HepG2 (cell line): ENCODE results near the gene MSI2. TPM values are rescaled to one million over a fixed set of nuclear protein-coding genes. Genes with fewer than 3 reads are reported as not detected.

Source experiments
- ATAC-seq: fragments of 200-7000 bp; cut with Tn5 transposase; 3 replicates; pipeline ENCODE4 v1.9.1; 2020; ENCODE audit warnings: mild to moderate bottlenecking, moderate library complexity
- BruUV-seq: library from RNA; stranded (reverse); fragments of 400-500 nt; replicated peaks from 2 replicates; lab custom pipeline; 2021; lab: Mats Ljungman, UMichigan
- CTCF ChIA-PET: fragments of 300-600 bp; formaldehyde crosslinking; extraction: SDS; loops from one replicate; lab custom pipeline; 2021; ENCODE audit warnings: low total read pairs, inconsistent platforms, low intra/inter-chr PET ratio; lab: Yijun Ruan, JAX
- POLR2A ChIA-PET: fragments of 350-600 bp; sonication (Branson Sonifier 250); formaldehyde crosslinking; loops from one replicate; lab custom pipeline; 2020; ENCODE audit warnings: antibody characterized with exemption, inconsistent platforms; lab: Yijun Ruan, JAX
- DNase-seq: peaks from one replicate; pipeline ENCODE4 v3.0.0-alpha.2; 2015; ENCODE audit warnings: low spot score
- FAIRE-seq: peaks from 3 replicates; lab custom pipeline; 2011; peaks lifted over from hg19 to GRCh38; lab: Jason Lieb, UNC
- H2AFZ ChIP-seq: one replicate; pipeline ENCODE4 v1.6.1; 2011; ENCODE audit warnings: low read length, inconsistent platforms
- H3K27ac ChIP-seq: fragments of 300-600 bp; 3 replicates; pipeline ENCODE4 v1.8.0; 2011; ENCODE audit warnings: mixed run types, mild to moderate bottlenecking, mixed read lengths, low read length, inconsistent platforms; ENCODE audit not compliant: insufficient read depth; ENCODE audit errors: extremely low read length
- H3K27me3 ChIP-seq, 2 experiments: fragments of 200-600 bp in 1 of 2; 2 replicates in 1 of 2; 3 replicates in 1 of 2; pipeline versions ENCODE4 v1.6.0 to v1.8.0; 2011; ENCODE audit warnings: low read length in 2 of 2, mild to moderate bottlenecking in 2 of 2, moderate library complexity in 2 of 2, inconsistent platforms in 1 of 2; ENCODE audit not compliant: insufficient read depth in 2 of 2, control insufficient read depth in 1 of 2
- H3K36me3 ChIP-seq, 2 experiments: fragments of 200-600 bp in 1 of 2; replicated peaks in 1 of 2; 2 replicates in 1 of 2; 3 replicates in 1 of 2; pipeline versions ENCODE4 v1.5.1 to v1.8.0; 2011; ENCODE audit warnings: low read length in 2 of 2, inconsistent platforms in 1 of 2; ENCODE audit not compliant: insufficient read depth in 2 of 2, control insufficient read depth in 1 of 2
- H3K4me1 ChIP-seq: 2 replicates; pipeline ENCODE4 v1.5.1; 2012; ENCODE audit warnings: low read length, inconsistent platforms; ENCODE audit not compliant: insufficient read depth
- H3K4me2 ChIP-seq: 2 replicates; pipeline ENCODE4 v1.6.0; 2011; ENCODE audit warnings: low read depth, low read length, inconsistent platforms
- H3K4me3 ChIP-seq, 3 experiments: fragments of 200-600 bp in 1 of 3; sonication (generic), shearing (Covaris generic) in 1 of 3; replicated peaks in 1 of 3; 2 replicates each; pipeline ENCODE4 v1.5.1; 2011 to 2016; ENCODE audit warnings: low read length in 3 of 3, inconsistent platforms in 2 of 3, low read depth in 2 of 3, mild to moderate bottlenecking in 2 of 3, control low read depth in 1 of 3, mixed read lengths in 1 of 3; ENCODE audit not compliant: insufficient read depth in 1 of 3
- H3K79me2 ChIP-seq: one replicate; pipeline ENCODE4 v1.6.1; 2011; ENCODE audit warnings: low read length, inconsistent platforms; ENCODE audit not compliant: insufficient read depth
- H3K9ac ChIP-seq: 2 replicates; pipeline ENCODE4 v1.6.0; 2011; ENCODE audit warnings: mild to moderate bottlenecking, low read depth, low read length, inconsistent platforms; ENCODE audit not compliant: insufficient read depth
- H3K9me3 ChIP-seq: 2 replicates; pipeline ENCODE4 v1.5.1; 2012; ENCODE audit warnings: mild to moderate bottlenecking, low read length
- H4K20me1 ChIP-seq: 2 replicates; pipeline ENCODE4 v1.6.0; 2011; ENCODE audit warnings: inconsistent platforms, mild to moderate bottlenecking, low read length, moderate library complexity; ENCODE audit not compliant: insufficient read depth
- GTF3A ChIP-seq: sonication (generic); formaldehyde crosslinking; conservative IDR thresholded peaks from 2 replicates; pipeline ENCODE4 v1.4.0; 2020; ENCODE audit warnings: mild to moderate bottlenecking, missing genetic modification reagents
- RBM22 ChIP-seq: fragments of 200-400 bp; formaldehyde crosslinking; optimal IDR thresholded peaks from 2 replicates; pipeline ENCODE3; 2017; ENCODE audit warnings: mild to moderate bottlenecking, low read length, moderate library complexity
- ZBTB33 ChIP-seq: sonication (generic); formaldehyde crosslinking; IDR thresholded peaks from 2 replicates; pipeline ENCODE4 v1.4.0; 2020; ENCODE audit warnings: missing genetic modification reagents
- ZBTB40 ChIP-seq, 2 experiments: fragments of 450-650 bp in 1 of 2; sonication (generic) in 1 of 2; formaldehyde crosslinking in 1 of 2; IDR thresholded peaks; 2 replicates each; pipeline versions ENCODE4 v1.6.1 to v1.8.0; 2016 to 2022; ENCODE audit warnings: antibody characterized with exemption in 1 of 2, mild to moderate bottlenecking in 1 of 2, missing genetic modification reagents in 1 of 2
- ZNF263 ChIP-seq: sonication (generic); formaldehyde crosslinking; IDR thresholded peaks from 2 replicates; pipeline ENCODE4 v1.4.0; 2020; ENCODE audit warnings: missing genetic modification reagents
- WGBS: methylation state at CpG from one replicate; pipeline ENCODE4 v1.1.6; 2017; ENCODE audit warnings: low lambda C conversion rate; 5-methylcytosine and 5-hydroxymethylcytosine counted together
- in situ Hi-C: cut with HindIII; loops from 2 replicates; pipeline ENCODE4 v1.10.0; 2017; ENCODE audit warnings: low pct_unique_long_range_greater_than_20kb; ENCODE audit not compliant: extremely low pct_ligation_motif_present
- intact Hi-C: fragments of 100-400 bp; cut with micrococcal nuclease; formaldehyde crosslinking; loops from one replicate; pipeline ENCODE4 v1.10.0; 2022; ENCODE audit not compliant: unreplicated experiment
- polyA plus RNA-seq, 8 experiments: library from polyadenylated mRNA; depleted of rRNA in 3 of 8; stranded (reverse) in 7 of 8; unstranded in 1 of 8; fragments of >200 nt; fragmentation: Illumina TruSeq in 4 of 8; extraction: Trizol in 4 of 8; gene quantifications; 2 replicates each; pipeline versions ENCODE4 v1.2.1 to v1.2.3, GENCODE V29; 2011 to 2016; ENCODE audit warnings: low read depth in 4 of 8, missing spikeins in 1 of 8, mixed read lengths in 1 of 8; ENCODE audit not compliant: insufficient read depth in 1 of 8
- total RNA-seq, 5 experiments: library from RNA; depleted of rRNA; stranded (reverse); fragments of >200 nt; fragmentation: Illumina TruSeq; extraction: Trizol; gene quantifications; 2 replicates each; pipeline ENCODE4 v1.2.3, GENCODE V29; 2016; ENCODE audit warnings: low read depth in 1 of 5

Gene MSI2
- total and polyA plus RNA-seq, 2 of the 13 experiments (the other 11 are each of a cell fraction or from before 2014, with no cell fraction given) = 77.5 to 78.4 TPM

- FAIRE-seq (no peak), ATAC-seq (no peak), DNase-seq (no peak)
- ChIA-PET CTCF (no interaction called here), POLR2A (no interaction called here)
- no peak overlapping the region for H3K27ac ChIP-seq
- H3K4me3 ChIP-seq = no peak overlapping the region
- no peak overlapping the region for H3K9ac ChIP-seq
- in situ Hi-C loops (no loop called here), intact Hi-C loops (no loop called here)
- H2AFZ ChIP-seq = no peak overlapping the region
- H3K79me2 ChIP-seq = peaks cover 30% of the 10 kb centered on the region
- H3K27me3 ChIP-seq = no peaks in the 10 kb centered on the region
- WGBS = 95% methylated on average over 20 of the region's 20 CpGs
- peaks cover 7 to 21% of the 10 kb centered on the region in 2 experiments; a peak in 4 of 5 replicates for H3K36me3 ChIP-seq
- no peak overlapping the region for H3K4me2 ChIP-seq
- BruUV-seq = no TSS peak
- H4K20me1 ChIP-seq = no peaks in the 10 kb centered on the region
- H3K4me1 ChIP-seq = peaks cover 47% of the 10 kb centered on the region
- no peaks in the 10 kb centered on the region for H3K9me3 ChIP-seq
- TF ChIP-seq ZBTB40 (IDR thresholded peaks at IDR 0.05) (no peak), ZBTB40 (CRISPR knock-in tag; IDR thresholded peaks at IDR 0.05) (no peak), ZNF263 (CRISPR knock-in tag) (0 out of 2 replicates have a peak, but pooled peaks have one; percentile 69), ZBTB33 (peak; percentile 83), GTF3A (CRISPR knock-in tag) (no peak), RBM22 (peak; percentile 55)
- TF ChIP-seq, all 625 proteins: peak for 3
These were observed 164.7 kb downstream of the MSI2 start for GRCh38 chr17:57420734-57421717.
